HCT116 (cell line): ENCODE results near the gene HIVEP1.

ENCODE experiments used
- CTCF ChIP-seq, 3 experiments: fragments of 200-600 bp in 1 of 3; sonication (generic) in 1 of 3; IDR thresholded peaks in 2 of 3; conservative IDR thresholded peaks in 1 of 3; 2 replicates each; pipeline ENCODE4 v1.5.1; 2012 to 2017; ENCODE audit warnings: low read depth in 2 of 3, low read length in 2 of 3, antibody characterized with exemption in 1 of 3, borderline replicate concordance in 1 of 3, control low read depth in 1 of 3, mild to moderate bottlenecking in 1 of 3, mixed read lengths in 1 of 3, mixed run types in 1 of 3, moderate library complexity in 1 of 3; ENCODE audit not compliant: insufficient read depth in 1 of 3
- EZH2 ChIP-seq: fragments of 200-600 bp; sonication (generic); IDR thresholded peaks from 2 replicates; pipeline ENCODE4 v1.6.1; 2017; ENCODE audit warnings: antibody characterized with exemption, mixed run types
- REST ChIP-seq: IDR thresholded peaks from 2 replicates; pipeline ENCODE4 v1.6.1; 2012; ENCODE audit warnings: low read depth

GRCh38 chr6:12200015-12200564 lies 188.0 kb downstream of the HIVEP1 start:
- TF ChIP-seq REST = no peak
- TF ChIP-seq CTCF (IDR thresholded peaks at IDR 0.05 in 2 of 3, conservative IDR thresholded peaks at IDR 0.05 in 1 of 3; ENCODE audit: borderline replicate concordance in 1 of 3, insufficient read depth in 1 of 3, low read depth in 2 of 3, low read length in 2 of 3) = no peak
- TF ChIP-seq EZH2 = no peak
